ENCODE results near the gene DNAJB11.
A peak's percentile ranks its signal among the peaks of the same experiment; 100 is the strongest.
"Not testable (repeated sequence)": the region's sequence is repeated elsewhere in the genome, so short reads cannot be mapped to it uniquely, and the experiment has no call there.

DNAJB11 gene

GRCh38 chr3:186570096-186570940, at the start of gene DNAJB11:
DNAJB11 (plus strand) TSS chr3:186570720; CDS start chr3:186570898, 178 bp downstream.
- peak; percentile 97 for DNase-seq

GRCh38 chr3:186520957-186521842, 49.3 kb upstream of the DNAJB11 start:
- no peak for DNase-seq

GRCh38 chr3:186523022-186523421, 47.5 kb upstream of the DNAJB11 start:
- no peak for DNase-seq

GRCh38 chr3:186523434-186523833, 47.1 kb upstream of the DNAJB11 start:
- DNase-seq = no peak

- no peak for DNase-seq
These were observed 45.9 kb upstream of the DNAJB11 start for GRCh38 chr3:186524616-186525015.

- no peak for DNase-seq
These were observed 44.9 kb upstream of the DNAJB11 start for GRCh38 chr3:186525369-186526255.

- no peak for DNase-seq
These were observed 44.3 kb upstream of the DNAJB11 start for GRCh38 chr3:186526256-186526606.

- DNase-seq = no peak
These were observed 41.1 kb upstream of the DNAJB11 start for GRCh38 chr3:186529201-186529999.

- DNase-seq = no peak
These were observed 40.1 kb upstream of the DNAJB11 start for GRCh38 chr3:186530415-186530814.

- not testable (repeated sequence) for DNase-seq
These were observed 38.8 kb upstream of the DNAJB11 start for GRCh38 chr3:186531694-186532093.

GRCh38 chr3:186532598-186533072, 37.9 kb upstream of the DNAJB11 start:
- no peak for DNase-seq

- DNase-seq = peak; percentile 16
These were observed 36.3 kb upstream of the DNAJB11 start for GRCh38 chr3:186534113-186534669.

- no peak for DNase-seq
These were observed 33.4 kb upstream of the DNAJB11 start for GRCh38 chr3:186536883-186537844.

- DNase-seq = no peak
These were observed 31.7 kb upstream of the DNAJB11 start for GRCh38 chr3:186538779-186539178.

GRCh38 chr3:186540221-186540834, 30.2 kb upstream of the DNAJB11 start:
- peak; percentile 75 for DNase-seq

- no peak for DNase-seq
These were observed 29.7 kb upstream of the DNAJB11 start for GRCh38 chr3:186540835-186541226.

- no peak for DNase-seq
These were observed 26.2 kb upstream of the DNAJB11 start, which contains the start of gene CRYGS for GRCh38 chr3:186544281-186544680. CRYGS (minus strand) TSS chr3:186544380; CDS start chr3:186544326, 54 bp downstream.

GRCh38 chr3:186549497-186549896, 21.0 kb upstream of the DNAJB11 start:
- DNase-seq = no peak

- no peak for DNase-seq
These were observed 19.1 kb upstream of the DNAJB11 start for GRCh38 chr3:186551387-186551786.
